ENCODE results near the gene SLCO3A1. TPM values are rescaled to one million over a fixed set of nuclear protein-coding genes. Genes with fewer than 3 reads are reported as not detected.

SLCO3A1 gene
- total RNA-seq, 3 donors from 2014 or later, result 13.4 to 23.8 (median 14.3) TPM

- Histone ChIP-seq H3K36me3 (ENCODE audit: low read depth) (no peaks in the 10 kb centered on the region), H3K4me1 (ENCODE audit: low read depth) (no peaks in the 10 kb centered on the region), H3K4me3 (no peak overlapping the region), H3K9me3 (peaks cover 2% of the 10 kb centered on the region)
- TF ChIP-seq CTCF (IDR thresholded peaks at IDR 0.05), result no peak
- DNase-seq, result no peak
- no peak for ATAC-seq
- intact Hi-C loops (cut with DNase I, micrococcal nuclease), result no loop called here
Observed at GRCh38 chr15:91896341-91897055, 43.0 kb downstream of the SLCO3A1 start.

DNA sequence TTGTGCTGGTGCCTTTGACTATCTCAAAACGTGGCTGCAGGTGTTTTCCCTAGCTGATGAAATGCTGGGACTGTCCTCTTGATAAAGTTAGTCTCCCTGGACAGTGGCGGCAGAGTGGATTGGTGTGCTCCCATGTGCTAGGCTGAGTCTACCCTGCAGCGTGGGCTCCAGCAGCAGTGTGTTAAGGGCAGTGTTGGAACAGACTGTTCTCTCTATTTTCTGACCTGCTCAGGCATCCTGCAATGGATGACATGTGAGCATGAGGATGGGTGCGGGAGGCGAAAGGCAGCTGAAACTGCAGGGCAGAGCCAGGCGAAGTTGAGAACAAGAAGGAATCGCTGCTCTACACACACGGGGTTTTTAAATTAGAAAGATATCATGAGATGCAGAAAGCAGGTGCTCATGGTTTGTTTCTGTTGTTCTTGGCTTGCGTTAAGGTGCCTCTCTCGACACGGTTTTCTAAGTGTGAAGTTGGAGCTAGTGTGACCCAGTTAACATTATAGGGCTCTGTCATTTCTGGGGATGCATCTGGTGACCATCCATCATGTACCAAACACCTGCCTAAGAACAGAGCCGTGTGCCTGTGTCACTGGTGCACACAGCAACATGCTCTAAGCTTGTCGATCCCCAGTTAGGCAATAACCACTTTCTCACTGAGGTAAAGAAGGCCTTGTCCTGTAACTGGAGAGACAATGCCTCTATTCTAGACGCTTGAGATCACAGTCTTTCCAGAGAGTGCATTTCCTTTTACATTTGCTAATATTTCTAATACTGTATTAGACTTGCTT lies 44.3 kb downstream of the SLCO3A1 start:
- no peak overlapping the region for H3K4me3 ChIP-seq
- TF ChIP-seq CTCF (IDR thresholded peaks at IDR 0.05), result no peak
- intact Hi-C loops (cut with DNase I, micrococcal nuclease), result no loop called here
- DNase-seq, result no peak
- peaks cover 8% of the 10 kb centered on the region for H3K9me3 ChIP-seq
- no peaks in the 10 kb centered on the region for H3K4me1 ChIP-seq (ENCODE audit: low read depth)
- ATAC-seq, result no peak
- no peaks in the 10 kb centered on the region for H3K36me3 ChIP-seq (ENCODE audit: low read depth)

- H3K9me3 ChIP-seq, result peaks cover 8% of the 10 kb centered on the region
Observed at GRCh38 chr15:91898843-91899242, 45.3 kb downstream of the SLCO3A1 start.

GRCh38 chr15:91904942-91905341 lies 51.4 kb downstream of the SLCO3A1 start:
- peaks cover 8% of the 10 kb centered on the region for H3K9me3 ChIP-seq
- ATAC-seq, result peak; percentile 69
- no peaks in the 10 kb centered on the region for H3K36me3 ChIP-seq (ENCODE audit: low read depth)
- no peaks in the 10 kb centered on the region for H3K4me1 ChIP-seq (ENCODE audit: low read depth)
- intact Hi-C loops (cut with DNase I, micrococcal nuclease), result no loop called here
- H3K4me3 ChIP-seq, result no peak overlapping the region
- no peak for TF ChIP-seq CTCF (IDR thresholded peaks at IDR 0.05)
- DNase-seq, result no peak

More at GRCh38 chr15:91898843-91899242, 45.3 kb downstream of the SLCO3A1 start:
- intact Hi-C loops (cut with DNase I, micrococcal nuclease), result no loop called here
- H3K4me1 ChIP-seq (ENCODE audit: low read depth), result no peaks in the 10 kb centered on the region
- ATAC-seq, result no peak
- no peak for DNase-seq
- H3K36me3 ChIP-seq (ENCODE audit: low read depth), result no peaks in the 10 kb centered on the region
- H3K4me3 ChIP-seq, result no peak overlapping the region
- TF ChIP-seq CTCF (IDR thresholded peaks at IDR 0.05), result no peak

DNA sequence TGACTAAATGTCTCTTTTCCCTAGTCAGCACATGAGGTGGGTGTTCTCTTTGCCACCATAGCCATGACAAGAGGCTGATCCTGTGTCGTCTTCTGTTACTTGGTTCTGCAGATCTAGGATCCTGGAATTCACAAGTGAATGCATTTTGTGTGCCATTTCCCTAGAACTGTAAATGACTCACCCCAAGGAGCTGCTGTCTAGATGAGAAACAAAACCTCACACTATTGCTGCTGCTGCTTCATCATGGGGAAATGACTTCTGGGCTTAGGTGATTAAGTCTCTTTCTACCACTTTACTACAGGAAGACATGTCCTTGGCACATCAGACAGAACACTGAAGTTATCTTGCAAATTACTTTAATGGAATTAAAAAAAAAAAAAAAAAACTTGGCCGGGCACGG lies 54.9 kb downstream of the SLCO3A1 start:
- ATAC-seq, result no peak

More for the DNA sequence above, 54.9 kb downstream of the SLCO3A1 start:
- Histone ChIP-seq H3K36me3 (ENCODE audit: low read depth) (no peaks in the 10 kb centered on the region), H3K4me1 (ENCODE audit: low read depth) (peaks cover 12% of the 10 kb centered on the region), H3K9me3 (no peaks in the 10 kb centered on the region), H3K4me3 (no peak overlapping the region)
- intact Hi-C loops (cut with DNase I, micrococcal nuclease), result no loop called here
- DNase-seq, result no peak
- TF ChIP-seq CTCF (IDR thresholded peaks at IDR 0.05), result no peak

Measured in mucosa of descending colon (tissue), 3 donors.